ENCODE measurements around the gene NFAM1.

DNA sequence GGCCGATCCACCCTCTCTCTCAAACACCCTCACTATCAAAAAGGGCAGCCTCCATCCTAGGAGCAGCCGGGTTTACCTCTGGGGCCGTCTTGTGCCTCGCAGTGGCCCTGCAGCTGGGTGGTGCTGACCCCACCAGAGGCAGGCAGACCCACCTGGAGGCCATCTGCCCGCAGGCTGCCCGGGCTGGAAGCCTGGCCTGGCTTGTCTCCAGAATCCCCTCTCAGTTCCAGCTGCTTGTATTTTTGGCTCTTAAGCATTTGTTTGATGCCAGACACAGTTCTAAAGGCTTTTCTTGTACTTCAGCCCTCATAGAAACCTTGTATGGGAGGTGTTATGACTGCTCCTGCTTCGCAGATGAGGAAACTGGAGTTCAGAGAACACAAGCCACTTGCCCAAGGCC is 4.2 kb upstream of the NFAM1 start:
- TF ChIP-seq, protein P1, sequence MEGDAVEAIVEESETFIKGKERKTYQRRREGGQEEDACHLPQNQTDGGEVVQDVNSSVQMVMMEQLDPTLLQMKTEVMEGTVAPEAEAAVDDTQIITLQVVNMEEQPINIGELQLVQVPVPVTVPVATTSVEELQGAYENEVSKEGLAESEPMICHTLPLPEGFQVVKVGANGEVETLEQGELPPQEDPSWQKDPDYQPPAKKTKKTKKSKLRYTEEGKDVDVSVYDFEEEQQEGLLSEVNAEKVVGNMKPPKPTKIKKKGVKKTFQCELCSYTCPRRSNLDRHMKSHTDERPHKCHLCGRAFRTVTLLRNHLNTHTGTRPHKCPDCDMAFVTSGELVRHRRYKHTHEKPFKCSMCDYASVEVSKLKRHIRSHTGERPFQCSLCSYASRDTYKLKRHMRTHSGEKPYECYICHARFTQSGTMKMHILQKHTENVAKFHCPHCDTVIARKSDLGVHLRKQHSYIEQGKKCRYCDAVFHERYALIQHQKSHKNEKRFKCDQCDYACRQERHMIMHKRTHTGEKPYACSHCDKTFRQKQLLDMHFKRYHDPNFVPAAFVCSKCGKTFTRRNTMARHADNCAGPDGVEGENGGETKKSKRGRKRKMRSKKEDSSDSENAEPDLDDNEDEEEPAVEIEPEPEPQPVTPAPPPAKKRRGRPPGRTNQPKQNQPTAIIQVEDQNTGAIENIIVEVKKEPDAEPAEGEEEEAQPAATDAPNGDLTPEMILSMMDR (IDR thresholded peaks at IDR 0.05) = no peak
- TF ChIP-seq POLR2A (IDR thresholded peaks at IDR 0.05) = no peak
